GM18498 (cell line): ENCODE data around the gene NAA35.
"Not testable (repeated sequence)": the region's sequence is repeated elsewhere in the genome, so short reads cannot be mapped to it uniquely, and the experiment has no call there.

Source experiments
- ATAC-seq: cut with Tn5 transposase; IDR thresholded peaks from one replicate; pipeline ENCODE4 v1.9.1; 2021; ENCODE audit warnings: mild to moderate bottlenecking, moderate library complexity; ENCODE audit not compliant: unreplicated experiment

Gene NAA35

GRCh38 chr9:85943757-85944430 is 2.9 kb downstream of the NAA35 start:
- ATAC-seq, result no peak

DNA sequence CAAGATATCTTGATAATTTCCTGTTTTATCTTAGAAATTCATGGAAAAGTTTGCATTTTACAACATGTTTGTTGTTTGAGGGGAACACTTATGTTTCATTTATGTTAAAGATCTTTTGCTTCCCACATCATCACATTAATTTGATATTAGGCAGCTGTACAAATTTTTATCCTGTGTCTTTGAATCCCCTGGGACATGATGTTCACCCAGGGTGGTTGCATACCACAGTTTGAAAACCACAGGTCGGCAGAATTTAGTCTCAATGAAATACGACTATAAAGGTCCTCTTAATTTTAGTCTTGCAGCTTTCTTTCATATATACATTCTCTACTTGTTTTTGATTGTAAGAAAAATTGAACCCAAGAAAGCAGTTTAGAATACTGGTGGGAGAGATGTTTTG is 3.7 kb downstream of the NAA35 start:
- no peak for ATAC-seq

DNA sequence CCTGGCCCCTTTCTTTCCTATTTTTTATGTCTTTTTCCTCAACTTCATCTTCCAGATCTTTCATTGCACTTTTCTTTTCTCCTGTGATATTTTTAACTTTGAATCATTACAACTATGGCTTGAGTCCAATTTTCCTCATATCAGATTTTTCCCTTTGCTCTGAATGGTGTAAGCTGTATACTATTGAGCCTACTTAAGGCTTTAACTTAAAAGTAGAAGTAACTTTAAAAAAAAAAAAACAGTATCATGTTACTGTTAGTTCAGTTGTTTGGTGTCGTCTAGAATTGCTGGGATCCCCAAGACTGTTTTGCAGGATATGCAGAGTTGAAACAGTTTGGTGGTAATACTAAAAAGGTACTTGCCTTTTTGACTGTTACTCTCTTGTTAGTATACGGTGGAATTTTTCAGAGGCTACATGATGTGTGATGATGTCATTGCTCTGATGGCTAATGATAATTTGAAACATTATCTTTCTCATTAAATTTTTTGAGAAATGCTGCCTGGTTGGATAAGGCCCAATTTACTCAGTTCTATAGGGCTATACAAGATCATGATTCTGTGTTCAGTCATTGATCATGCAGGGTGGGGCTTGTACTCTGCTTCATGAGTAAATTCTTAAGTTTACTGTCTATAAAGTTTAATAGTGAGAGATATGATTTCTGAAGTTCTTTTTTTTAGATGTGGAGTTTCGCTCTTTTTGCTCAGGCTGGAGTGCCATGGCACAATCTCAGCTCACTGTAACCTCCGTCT is 8.8 kb downstream of the NAA35 start:
- ATAC-seq, result no peak

- no peak for ATAC-seq
These were observed 19.0 kb downstream of the NAA35 start for GRCh38 chr9:85959955-85960354.

DNA sequence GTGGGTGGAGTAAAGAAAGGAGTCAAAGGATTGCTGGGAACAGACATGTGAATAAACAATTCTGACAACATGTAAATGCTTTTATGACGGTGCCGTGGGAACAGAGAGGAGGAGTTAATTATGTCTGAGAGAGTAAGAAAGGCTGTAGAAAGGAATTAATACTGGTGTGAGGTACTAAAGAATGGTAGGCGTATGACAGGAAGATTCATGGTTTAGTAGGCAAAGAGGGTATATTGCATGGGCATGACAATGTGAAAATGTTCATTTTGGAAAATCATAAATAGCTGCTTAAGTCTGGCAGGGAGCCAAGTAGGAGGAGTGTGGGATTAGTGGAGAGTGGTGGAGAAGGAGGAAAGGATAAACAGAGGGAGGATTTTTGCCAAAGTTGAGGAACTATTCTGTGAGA is 19.7 kb downstream of the NAA35 start:
- ATAC-seq, result no peak

- no peak for ATAC-seq
These were observed 23.6 kb downstream of the NAA35 start for GRCh38 chr9:85964526-85964925.

DNA sequence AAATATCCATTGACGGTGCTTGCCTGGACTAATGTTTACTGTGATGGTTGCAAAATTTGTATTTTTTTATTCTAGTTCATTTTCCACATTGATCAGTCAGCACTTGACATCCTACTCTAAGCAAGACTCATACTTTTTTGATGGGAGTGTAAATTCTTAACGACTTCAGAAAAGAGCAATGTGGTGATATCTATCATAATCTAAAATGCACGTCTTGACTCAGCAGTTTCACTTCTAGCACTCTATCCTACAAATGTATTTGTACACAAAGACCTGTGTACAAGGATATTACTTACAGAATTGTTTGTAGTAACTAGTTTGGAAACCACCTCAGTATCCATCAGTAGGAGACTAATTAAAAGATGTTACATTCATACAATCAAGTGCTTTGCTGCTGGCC is 24.0 kb downstream of the NAA35 start:
- no peak for ATAC-seq

GRCh38 chr9:85969727-85970126 is 28.8 kb downstream of the NAA35 start:
- no peak for ATAC-seq

- ATAC-seq, result no peak
These were observed 30.8 kb downstream of the NAA35 start for GRCh38 chr9:85971731-85972130.

GRCh38 chr9:85973238-85973637 is 32.3 kb downstream of the NAA35 start:
- no peak for ATAC-seq

GRCh38 chr9:85974055-85974547 is 33.2 kb downstream of the NAA35 start:
- not testable (repeated sequence) for ATAC-seq

- no peak for ATAC-seq
These were observed 37.5 kb downstream of the NAA35 start for GRCh38 chr9:85978496-85978895.

DNA sequence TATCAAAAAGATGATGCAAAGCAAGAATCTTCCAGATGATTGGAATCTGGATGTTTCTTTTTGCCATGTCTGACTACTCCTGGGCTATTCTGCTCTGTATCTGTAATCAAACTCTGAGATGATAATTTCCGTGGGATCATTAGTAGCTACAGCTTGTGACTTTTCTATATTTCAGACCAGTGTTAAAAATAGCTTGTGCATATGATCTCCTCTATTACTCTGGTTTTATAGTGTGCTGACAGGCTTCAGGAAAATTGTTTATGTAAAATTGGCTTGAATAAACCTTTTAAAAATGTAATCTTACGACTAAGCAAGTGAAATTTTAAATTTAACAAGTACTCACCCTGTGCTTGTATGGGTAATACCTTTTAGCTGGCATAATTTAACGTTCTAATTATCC is 40.4 kb downstream of the NAA35 start:
- ATAC-seq, result no peak

- no peak for ATAC-seq
These were observed 43.5 kb downstream of the NAA35 start for GRCh38 chr9:85984457-85984856.

GRCh38 chr9:85987236-85987635 is 46.3 kb downstream of the NAA35 start:
- ATAC-seq, result no peak

GRCh38 chr9:85994191-85994590 is 53.2 kb downstream of the NAA35 start:
- ATAC-seq, result no peak

DNA sequence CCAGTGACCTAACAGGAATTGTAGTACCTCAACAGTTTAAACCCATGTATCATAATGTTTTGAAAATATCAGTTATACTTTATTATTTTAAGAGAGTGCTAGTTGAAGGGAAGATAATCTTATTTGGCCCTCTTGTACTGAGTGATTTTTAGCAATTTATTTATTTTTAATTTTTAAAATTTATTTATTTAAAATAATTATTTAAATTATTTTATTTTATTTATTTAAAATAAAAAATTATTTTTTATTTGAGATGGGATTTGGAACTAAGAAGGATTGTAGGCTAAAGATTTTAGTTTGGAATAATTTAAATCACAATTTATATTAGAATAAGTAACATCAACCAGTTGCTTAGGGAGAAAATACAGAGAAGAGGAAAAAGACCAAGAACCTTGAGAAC is 54.2 kb downstream of the NAA35 start:
- no peak for ATAC-seq

DNA sequence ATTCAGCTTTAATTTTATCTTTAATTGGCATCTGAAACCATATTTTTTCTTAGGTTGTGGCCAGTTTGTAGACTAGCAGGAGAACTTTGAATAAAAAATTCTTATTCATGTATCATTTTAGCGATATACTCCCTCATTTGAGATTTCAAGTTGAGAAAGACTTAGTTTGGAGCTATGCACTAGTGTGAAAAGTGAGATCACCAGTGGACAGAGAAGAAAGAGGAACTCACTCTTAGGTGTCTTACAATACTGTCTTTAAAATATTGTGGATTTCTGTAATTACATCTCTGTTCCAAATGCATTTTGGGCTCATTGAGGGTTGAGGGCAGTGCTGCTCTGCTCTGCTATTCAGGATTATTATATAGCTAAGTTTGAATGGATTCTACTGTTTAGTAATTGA is 54.7 kb downstream of the NAA35 start:
- ATAC-seq, result no peak

- no peak for ATAC-seq
These were observed 64.4 kb downstream of the NAA35 start for GRCh38 chr9:86005253-86005775.

DNA sequence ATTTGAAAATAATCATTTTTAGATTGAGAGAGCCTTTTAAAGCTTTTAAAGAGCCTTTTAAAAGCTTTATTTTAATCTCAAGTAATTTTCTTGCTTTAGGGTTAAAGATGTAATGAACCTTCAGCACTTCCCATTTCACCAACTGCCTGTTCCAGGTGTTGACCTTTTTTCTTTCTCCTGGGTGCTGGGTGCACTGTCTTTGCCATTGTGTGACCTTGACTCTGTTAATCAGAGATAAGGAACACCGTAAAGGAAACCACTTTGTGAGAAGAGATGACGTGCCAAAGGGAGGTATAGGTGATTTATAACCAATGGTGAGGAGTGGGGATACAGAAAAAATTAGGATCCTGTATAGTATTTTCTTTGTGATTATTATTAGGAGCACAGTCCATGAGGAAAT is 68.2 kb downstream of the NAA35 start:
- ATAC-seq, result no peak

- ATAC-seq, result no peak
These were observed 79.8 kb downstream of the NAA35 start for GRCh38 chr9:86020731-86021130.

GRCh38 chr9:86021166-86021565 is 80.2 kb downstream of the NAA35 start:
- ATAC-seq, result no peak
